Esophagus mucosa (tissue), 1 donor: ENCODE measurements around the gene AKAP1. TPM values are rescaled to one million over a fixed set of nuclear protein-coding genes. Genes with fewer than 3 reads are reported as not detected.

Experiments
- ATAC-seq: fragments of 200-7000 bp; cut with Tn5 transposase; one replicate; pipeline ENCODE4 v1.9.1; 2020
- total RNA-seq: library from RNA; stranded (reverse); gene quantifications from one replicate; pipeline ENCODE4 v1.2.4, GENCODE V29; 2023
- donor health status: DM: yes; HTN: yes; CAD: no.

AKAP1 gene
- total RNA-seq, 1 donor from 2014 or later: 29.9 TPM

DNA sequence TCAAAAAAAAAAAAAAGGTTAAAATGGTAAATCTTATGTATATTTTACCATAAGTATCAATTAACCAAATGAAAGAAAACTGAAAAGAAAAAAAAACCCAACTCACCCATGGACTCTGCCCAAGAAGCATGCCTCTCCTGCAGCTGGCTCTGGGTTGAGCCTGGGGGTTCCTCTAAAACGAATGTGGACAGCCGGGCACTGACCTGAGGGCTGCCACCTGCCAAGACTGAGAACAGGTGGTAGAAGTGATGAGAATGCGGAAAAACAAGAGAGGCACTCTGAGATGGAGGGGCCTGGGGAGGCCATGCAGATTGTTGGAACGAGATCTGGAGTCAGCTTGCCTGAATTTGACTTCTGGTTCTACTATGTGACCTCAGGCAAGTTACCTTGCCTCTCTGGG is 85.8 kb downstream of the AKAP1 start:
- no peak for ATAC-seq

Other genes starting within 250 kb of the AKAP1 start
- 50.6 TPM for gene TRIM25, start 171.2 kb upstream of the AKAP1 start, total RNA-seq
- 9.8 TPM for gene COIL, start 124.2 kb upstream of the AKAP1 start, total RNA-seq
- gene SCPEP1, start 107.1 kb upstream of the AKAP1 start, total RNA-seq: 68.1 TPM
- gene MSI2, start 171.3 kb downstream of the AKAP1 start, total RNA-seq: 30.4 TPM